CD4-positive, alpha-beta T cell treated with Interleukin-12 subunit alpha and Interleukin-12 subunit beta, for 1 hour (primary cell): ENCODE measurements around the gene NTM.

ENCODE experiments used
- DNase-seq: peaks from one replicate; pipeline ENCODE4 v3.0.0-alpha.2; 2020

The NTM gene

DNA sequence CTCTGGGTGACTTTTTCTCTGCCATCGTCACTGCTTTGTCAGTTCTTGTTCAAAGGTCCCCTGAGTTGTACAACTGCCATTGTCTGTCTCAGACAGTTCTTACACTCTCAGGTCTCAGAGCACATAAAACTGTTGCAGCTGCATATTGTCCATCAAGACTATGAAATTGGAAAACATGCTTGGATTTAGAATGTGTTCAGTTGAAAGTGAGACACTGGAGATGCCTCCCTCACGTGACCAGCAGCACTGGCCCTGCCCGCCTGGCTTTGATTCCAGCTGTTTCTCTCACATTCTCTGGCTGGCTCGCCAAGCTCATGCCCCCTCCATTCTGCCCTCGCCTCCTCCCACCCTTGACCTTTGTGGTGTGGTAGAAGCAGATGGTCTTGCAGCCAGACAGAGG, 244.2 kb downstream of the NTM start:
- no peak for DNase-seq

DNA sequence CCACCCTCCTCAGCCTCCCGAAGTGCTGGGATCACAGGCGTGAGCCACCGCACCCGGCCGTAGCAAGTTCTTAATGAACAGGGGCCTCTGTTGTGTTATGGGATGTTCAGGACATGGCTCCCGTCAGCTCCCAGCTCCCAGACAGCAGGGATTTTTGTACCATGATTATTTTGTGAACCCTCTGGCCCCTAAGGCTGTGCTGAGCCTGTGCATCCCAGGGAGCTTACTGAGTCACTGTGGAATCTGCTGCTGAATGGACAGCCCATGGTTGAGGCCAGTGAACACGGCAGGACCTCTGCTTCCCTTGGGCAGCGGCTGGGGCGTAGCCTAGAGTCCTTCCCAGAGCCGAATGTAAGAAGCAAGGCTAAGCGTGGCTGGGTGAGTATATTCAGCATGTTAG, 245.2 kb downstream of the NTM start:
- DNase-seq = no peak

DNA sequence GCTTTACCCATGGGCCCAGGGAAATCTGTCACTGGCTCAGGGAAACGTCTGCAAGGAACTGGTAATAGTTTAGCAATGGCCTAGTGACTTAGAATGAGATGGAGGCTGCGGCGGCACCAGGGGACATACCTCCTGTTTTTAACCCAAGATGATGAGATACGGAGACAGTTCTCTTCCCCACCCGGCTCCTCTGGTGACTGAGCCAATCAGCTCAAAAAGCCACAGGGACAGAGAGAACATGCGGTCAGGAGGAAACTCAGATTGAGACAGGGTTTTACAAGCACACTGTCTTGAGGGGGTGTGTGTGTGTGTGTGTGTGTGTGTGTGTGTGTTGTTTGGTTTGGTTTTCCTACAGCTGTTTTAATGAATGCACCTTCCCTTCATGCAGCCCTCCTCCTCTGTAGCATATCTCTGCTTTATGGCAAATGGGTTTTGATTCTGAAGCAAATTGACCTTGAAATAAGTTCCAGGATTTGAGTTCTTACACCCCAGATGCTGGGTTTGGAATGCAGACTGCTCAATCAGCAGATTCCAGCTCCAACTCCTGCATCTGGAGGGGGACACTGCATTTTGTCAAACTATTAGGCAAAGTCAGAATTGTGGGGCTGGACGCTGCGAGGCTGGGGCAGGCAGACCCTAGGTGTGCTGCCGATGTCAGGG, 246.2 kb downstream of the NTM start:
- DNase-seq = no peak

DNA sequence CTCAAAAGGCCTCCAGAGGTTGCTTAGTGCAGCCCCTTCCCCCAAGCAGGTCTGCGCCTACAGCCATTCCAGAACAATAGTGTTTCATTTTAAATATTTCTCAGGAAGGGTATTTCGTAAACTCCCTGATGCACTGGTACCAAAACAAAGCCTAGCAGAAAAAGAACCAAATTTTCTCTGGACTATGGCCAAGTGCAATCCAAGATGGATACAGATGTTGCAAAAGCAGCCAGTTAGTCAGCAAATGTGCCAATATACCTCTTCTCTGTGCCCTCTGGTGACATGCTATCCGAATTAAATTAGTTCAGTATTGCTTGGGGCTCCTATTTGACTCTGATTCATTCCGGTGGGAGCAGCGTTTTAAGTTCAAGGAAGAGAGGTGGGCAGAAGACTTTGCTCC, 247.8 kb downstream of the NTM start:
- DNase-seq = no peak

DNA sequence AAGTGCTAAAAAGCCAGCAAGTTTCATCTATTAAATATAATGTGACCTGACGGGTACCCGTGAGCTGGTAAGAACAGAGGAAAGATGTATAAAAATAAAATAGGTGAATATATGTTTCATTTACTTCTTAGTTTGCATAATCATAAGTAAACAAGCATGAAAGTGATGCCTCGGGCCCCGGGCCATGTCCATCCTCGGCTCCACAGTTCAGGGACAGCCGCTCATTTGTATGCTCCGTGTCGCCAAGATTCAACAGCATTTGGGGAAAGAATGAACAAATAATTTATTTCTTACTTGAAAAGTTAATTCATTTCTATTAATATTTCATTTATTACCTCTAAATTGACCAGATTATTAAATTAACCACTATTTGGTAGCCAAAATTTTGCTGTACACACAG, 251.8 kb downstream of the NTM start:
- DNase-seq = no peak

DNA sequence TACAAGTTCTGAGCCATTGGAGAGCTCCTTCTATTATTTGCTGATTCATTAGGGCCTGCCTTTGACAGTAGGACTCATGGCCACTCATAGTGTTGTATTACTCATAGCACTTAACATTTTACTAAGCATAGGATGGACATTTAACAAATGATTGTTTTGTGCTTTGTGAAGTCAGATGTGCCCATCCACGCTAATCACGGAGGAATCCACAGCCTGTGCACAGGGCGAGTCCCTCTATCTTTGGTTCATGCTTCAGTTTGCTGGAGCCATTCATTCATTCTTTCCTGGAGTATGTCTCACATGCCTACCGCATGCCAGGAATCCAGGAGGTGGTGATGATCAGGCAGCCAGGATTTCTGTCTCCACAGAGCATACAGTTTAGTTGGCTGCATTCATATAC, 254.1 kb downstream of the NTM start:
- no peak for DNase-seq

DNA sequence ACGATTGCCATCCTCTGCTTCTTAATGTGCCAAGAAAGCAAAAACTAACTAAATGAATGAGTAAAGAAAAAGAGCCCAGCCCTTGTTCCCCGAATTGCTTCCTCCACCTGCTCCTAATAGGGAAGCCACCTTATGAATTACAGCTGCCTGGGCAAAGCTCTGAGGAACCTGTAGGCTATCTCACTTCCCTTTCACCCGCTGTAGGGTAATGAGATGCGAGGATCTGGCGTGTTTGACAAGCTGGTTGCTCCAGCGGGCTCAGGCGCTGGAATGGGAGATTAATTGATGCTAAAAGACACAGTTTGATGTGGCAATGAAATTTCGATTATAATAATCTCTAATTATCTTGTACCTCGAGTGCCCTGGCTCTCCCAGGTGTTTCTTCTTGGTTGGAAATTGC, 256.4 kb downstream of the NTM start:
- no peak for DNase-seq

DNA sequence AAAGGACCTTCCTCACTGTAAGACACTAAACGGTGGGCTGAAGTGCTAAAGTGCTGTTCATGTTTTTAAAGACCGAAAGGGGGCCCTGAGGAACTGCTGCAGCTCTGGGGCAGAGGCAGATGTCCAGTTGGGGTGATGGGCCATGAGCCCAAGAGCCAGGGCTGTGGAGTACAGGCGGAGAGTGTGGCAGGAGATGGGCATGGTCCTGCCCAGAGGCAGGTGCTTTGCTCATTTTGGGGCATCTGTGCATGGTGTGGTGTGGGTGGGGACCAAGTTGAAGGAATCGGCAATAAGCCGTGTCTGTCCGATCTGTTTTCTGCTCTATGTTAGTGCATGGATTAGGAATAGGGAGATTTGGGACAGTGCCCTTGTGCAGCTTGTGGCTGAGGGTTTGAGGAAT, 258.3 kb downstream of the NTM start:
- DNase-seq = no peak

DNA sequence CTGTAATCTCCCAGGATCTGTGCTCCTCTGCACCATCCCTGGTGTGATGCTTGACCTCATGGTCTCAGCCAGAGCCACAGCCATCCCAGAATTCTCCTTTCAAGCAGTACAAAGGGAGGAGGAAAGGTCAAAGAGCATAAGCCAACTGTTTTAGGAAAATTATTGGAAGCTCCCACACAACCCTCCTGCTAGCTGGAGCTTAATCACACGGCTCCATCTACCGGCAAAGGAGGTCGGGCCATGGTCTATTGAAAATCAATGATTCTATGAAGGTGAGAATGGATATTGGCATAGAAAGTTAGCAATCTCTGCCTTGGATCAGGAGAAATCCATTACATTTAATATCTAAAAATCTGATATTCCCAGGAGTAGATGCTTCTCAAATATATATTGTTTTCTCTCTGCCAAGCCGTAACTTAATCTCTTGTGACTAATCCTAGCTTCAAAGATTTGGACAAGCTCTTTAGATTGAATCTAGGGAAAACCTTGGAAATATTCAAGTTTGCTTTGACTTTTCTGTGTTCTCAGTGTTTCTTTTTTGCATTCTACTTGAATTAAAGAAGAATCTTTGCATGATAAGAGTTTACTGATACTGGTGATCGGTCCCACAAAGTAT, 259.6 kb downstream of the NTM start:
- DNase-seq = no peak

DNA sequence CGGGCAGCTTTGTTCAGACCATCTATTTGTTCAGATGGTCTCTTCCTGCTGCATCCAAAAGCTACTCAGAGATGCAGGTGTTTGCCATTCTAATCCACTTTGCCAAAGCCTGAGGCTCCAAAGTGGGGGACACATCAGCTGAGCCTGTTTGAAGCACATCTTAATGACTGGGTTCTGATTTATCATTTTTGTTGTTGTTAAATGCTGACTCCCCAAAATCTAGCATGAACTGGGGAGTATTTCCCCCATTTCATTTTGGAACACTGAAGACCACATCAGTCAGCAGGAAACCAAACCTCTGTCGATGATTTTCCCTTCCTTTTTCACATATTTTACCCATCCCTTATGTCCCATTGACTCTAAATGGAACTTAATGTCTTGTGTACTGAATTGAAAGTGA, 262.6 kb downstream of the NTM start:
- no peak for DNase-seq

DNA sequence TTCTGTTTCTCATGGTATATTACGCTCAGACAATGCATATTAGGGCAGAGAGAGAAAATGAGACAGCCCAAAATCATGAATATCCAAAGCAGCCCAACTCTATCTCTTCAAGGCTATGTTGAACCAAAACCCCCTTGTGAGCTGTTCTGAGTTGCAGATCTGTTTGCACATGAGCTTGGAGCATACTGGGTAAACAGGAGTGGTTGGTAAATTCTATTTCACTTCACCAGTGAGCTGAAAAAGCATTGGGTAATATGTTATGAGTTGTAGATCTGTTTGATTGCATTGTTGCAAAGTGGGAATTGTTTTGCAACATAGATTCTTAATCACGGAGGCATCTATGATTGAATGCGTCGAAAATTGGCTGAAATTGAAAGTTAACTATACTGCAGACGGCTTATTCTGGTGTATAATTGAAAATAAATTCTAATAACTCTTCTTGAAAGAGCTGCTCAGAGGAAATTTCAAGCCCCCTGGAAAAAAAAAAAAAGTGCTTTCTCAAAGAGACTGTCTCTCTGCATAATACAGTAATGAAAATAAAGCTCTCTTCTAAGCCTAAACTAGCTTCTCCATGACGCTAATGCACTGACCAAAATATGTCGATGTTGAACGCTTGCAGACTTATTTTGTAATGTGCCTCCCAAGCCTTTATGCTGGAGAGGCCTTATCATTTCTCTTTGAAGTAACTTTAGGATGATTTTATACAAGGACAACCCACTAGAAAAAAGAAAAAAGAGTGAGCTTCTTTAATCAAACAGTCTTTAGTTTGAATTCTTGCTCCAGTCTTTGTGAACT, 263.7 kb downstream of the NTM start:
- no peak for DNase-seq

DNA sequence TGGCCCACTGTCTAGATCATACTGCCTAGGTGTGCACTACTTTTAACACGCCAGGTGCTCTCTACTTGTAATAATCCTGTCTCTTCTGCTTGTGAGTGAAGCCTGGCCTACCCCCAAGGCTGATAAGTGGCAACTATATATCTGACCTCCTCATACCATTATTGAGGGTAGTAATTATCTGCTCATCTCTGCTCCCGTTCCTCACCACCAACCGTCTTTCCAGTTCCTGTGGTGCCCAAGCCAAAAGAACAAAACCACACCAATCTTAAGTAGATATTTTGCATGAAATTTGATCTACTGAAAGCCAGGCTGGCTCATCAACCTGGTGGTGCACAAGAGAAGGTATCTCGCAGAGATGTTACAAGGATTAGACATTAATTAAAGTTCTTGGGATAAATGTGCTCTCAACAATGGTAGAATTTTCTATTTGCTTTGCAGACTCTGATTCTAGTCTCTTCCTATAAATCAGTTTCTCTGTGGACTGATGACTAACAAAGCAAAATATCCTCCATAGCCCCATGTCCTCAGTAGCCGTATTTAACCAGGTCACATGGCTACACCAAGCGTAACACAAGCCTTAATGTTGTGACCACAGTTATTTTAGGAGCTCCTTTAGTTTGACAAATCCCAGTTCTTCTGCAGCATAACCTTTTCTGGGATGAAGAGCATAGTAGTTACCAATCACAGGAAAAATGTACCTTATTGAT, 267.2 kb downstream of the NTM start:
- DNase-seq = no peak

DNA sequence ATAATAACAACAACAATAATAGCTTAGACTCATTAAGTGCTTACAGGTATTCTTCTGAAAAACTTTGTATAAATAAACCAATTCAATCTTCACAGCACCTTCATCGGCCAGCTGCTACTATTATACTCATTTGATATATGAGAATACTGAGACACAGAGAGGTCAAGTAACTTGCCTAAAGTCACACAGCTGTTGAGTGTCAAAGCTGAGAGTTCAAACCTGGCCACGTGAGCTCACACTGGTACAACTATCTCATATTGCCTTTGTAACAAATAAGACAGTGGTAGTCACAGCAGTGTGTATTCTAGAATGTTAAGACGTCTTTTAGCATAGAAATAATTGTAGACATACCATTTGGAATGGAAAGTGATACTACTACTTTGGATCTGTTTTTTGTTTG, 268.5 kb downstream of the NTM start:
- DNase-seq = no peak

DNA sequence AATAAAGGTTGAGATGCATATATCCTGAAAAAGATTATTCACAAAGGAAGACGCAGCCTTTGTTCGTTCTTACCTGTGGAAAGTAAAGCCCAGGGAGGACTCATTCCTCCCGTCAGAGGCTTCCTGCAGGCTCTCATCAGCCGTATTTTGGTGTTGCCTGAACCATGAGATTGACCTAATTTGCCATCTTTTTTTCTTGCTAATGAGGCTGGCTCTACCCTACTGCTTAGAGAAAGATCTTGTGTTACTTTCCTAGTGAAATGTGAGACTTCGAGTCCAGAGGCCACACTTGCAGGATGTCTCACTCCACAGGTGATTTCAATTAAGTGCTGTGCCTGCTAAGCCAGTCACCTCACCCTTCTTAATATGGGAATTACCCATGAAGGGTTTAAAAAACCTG, 269.9 kb downstream of the NTM start:
- DNase-seq = no peak

DNA sequence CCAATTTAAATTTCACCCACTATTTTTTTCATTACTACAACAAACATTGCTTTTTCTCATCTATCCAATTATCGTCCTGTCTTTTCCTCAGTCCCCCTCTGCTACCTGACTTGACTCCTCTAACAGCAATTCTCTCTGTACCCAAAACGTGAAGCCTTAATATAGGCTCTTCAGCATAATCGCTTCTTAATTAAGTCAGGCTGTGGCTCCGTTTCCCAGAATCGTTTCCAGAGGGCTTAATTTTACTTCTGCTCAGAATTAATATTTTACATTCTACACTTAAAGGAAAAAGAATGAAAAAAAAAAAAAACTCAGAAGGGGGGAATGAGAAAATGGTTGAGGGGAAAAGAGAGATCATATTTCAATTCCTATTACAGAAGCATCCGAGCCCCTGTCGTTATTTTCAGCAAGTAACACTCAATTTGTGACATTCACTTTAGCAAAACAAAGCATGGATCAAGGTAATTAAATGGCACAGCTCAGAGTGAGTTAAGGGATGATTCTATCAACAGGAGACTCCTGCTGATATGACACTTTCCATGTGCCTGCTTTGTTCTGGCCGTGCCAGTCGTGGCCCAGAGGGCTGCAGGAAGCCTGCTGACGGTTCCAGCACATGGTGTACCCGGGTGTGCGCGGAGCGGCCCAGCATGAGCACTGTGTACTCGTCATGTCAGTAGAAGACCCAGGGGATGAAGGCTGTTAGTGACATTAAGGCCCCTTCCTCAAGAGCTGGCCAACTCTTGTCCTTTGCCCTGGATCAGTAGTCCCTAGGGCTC, 272.5 kb downstream of the NTM start:
- DNase-seq = no peak

DNA sequence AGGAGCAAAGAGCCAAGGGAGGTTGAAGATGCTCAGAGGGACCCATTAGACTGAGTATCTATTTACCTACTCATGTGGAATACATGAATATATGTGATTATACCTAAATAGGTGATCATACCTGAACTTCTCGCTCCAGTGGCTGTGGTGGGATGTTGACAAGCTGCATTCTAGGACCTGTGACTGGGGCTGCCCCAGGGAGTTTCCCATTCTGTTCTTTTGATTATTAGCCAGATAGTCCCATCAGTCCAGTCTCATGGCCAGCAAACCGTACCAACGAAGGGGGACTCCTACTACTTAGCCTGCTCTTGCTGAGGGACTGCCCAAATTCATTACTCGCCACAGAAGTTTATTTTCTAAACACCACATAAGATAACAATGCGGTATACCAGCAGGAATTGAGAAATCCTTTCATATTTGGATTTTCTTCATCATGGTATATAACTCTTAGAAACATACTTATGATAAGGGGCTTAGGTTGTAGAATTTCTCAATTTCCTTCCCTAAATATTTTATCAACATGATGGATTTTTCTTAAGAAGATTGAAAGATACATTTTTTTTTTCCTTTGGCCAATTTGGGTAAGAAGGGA, 273.9 kb downstream of the NTM start:
- DNase-seq = no peak

DNA sequence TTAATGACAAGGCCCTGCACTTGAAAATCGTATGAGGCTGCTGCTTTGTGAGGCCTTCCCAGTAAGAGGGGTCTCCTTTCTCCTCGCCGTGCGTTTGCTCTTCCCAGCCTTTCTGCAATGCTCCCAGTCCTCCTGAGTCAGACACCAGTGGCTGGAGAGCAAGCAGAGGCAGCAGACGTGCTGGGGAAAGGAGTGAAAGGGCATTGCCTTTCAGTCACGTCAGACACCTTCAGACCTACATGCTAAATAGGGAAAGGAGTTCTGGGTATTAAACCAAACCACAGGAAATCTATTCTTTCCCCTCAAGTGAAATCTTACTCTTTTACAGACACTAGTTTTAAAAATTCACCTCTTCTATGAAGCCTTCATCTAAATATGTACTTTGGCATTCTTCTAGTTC, 274.8 kb downstream of the NTM start:
- no peak for DNase-seq

DNA sequence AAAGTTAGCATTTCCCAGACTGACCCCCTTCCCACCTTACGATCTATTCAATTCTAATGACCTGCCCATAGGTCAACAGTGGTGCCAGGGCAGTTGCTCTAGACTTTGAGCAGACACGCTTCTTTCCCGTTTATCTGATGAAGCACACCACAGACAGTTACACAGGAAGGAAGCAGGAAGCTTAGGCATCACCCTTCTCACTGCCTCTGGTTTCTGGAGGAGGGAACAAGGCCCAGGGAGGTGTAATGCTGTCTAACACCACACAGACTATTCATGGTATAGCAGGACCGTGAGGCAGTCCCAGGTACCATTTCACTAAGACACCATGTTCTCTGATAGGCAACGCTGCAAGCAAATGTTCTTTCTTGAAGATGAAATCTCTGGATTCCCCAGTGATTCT, 279.4 kb downstream of the NTM start:
- DNase-seq = no peak

DNA sequence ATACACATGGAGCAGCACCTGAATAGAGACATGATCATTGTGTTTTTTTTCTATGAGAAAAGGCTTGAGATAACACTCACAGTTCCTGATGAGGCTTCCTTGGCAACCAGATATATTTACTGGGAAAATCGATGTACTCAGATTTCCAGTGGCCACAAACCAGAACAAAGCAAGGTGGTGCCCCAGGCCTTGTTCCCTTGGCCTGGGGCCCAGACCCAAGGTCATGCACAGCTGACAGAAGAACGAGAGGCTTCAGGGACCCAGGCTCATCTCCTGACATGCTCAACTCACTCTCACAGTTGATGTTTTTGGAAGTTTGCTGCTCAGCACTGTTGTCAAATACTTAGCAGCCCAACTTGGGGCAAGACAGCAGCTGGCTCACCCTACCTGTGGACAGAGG, 281.8 kb downstream of the NTM start:
- DNase-seq = no peak

DNA sequence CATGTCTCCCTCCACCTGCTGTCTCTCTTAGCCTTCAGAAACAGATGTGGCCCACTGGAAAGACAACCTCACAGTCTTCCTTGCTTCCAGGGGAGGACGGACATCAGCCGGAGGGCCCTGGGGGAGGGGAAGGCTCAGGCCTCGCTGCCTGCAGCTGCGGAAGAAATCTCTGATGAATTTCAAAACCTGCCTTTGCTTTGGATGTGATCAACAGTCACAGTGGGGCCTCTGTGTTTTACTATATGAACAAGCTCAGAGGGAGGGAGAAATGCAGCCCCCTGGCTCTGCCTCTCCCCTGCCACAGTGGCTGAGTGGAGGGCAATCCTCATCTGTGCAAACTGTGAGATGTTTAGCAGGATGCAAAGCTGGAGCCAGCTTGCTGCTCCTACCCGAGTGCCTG, 282.8 kb downstream of the NTM start:
- no peak for DNase-seq

DNA sequence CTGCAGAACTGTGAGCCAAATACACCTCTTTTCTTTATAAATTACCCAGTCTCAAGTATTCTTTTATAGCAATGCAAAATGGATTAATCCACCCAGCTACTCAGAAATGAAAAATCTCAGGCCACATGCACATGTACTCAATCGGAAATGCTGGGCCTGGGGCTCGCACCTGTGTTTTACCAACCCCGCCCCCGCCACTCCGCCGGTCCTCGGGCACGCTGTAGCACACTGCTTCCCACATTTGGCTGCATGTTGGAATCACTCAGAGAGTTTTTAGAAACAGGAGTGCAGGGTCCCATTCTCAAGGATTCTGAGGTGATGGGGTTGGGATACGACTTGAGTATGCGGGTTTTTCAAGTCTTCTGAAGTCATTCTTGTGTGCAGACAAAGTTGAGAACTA, 284.4 kb downstream of the NTM start:
- no peak for DNase-seq

DNA sequence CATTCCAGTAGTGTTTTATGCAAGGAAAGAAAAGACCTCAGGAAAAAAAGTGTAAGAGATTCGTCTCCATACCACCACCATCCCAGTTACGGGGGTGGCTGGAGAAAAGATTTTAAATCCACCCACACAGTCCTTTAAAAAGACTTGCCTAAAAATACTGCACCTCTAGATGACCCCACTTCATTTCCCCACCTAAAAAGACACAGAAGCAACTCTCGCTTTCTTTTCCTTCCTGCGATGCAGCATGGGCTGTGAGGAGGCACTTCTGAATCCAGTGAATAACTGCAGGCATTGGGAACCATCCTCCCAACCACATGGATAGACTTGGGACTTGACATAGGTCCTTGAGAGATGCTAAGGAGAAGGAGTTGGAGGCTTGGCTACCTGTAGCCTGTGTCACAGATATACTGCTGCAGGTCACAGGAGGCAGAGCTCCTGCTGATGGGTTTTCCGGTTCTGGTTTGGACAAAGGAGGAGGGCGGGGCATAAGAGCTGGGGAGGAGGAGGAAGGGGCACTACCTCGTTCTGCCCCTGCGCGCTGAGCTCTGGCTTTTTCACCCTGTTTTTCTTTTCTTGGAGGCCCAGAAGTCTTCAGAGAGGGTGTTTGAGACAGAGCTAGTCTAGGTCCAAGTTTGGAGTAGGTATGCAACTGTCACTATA, 285.9 kb downstream of the NTM start:
- DNase-seq = no peak
